Esophagus muscularis mucosa (tissue), 3 donors: ENCODE measurements around the gene S100A9.

Source experiments
- CTCF ChIP-seq, 3 experiments: fragments of 200-600 bp in 2 of 3; fragments of 450-650 bp in 1 of 3; sonication (generic) in 2 of 3; IDR thresholded peaks; one replicate each; pipeline ENCODE4 v1.5.1; 2017 to 2019; ENCODE audit warnings: antibody characterized with exemption in 3 of 3, mild to moderate bottlenecking in 2 of 3, moderate library complexity in 1 of 3
- POLR2A ChIP-seq: fragments of 450-650 bp; IDR thresholded peaks from one replicate; pipeline ENCODE4 v1.6.1; 2017; ENCODE audit warnings: antibody characterized with exemption, moderate library complexity, mild to moderate bottlenecking, low read depth

- TF ChIP-seq CTCF (IDR thresholded peaks at IDR 0.05): no peak
- no peak for TF ChIP-seq POLR2A
These were observed 3.0 kb upstream of the S100A9 start for GRCh38 chr1:153354515-153355193.
